Smooth muscle cell (in vitro differentiated cells): ENCODE data around the gene IQCN. TPM values are rescaled to one million over a fixed set of nuclear protein-coding genes. Genes with fewer than 3 reads are reported as not detected.
A peak's percentile ranks its signal among the peaks of the same experiment; 100 is the strongest.

Experiments
- DNase-seq: peaks from one replicate; lab custom pipeline; 2025; ENCODE audit not compliant: unreplicated experiment; lab: John Stamatoyannopoulos, UW
- H2AFZ ChIP-seq: fragments of 200-600 bp; sonication (generic); 2 replicates; pipeline ENCODE4 v1.6.0; 2016; ENCODE audit warnings: antibody characterized with exemption, low read depth, mild to moderate bottlenecking
- H3F3A ChIP-seq: fragments of 200-600 bp; sonication (generic); 2 replicates; pipeline ENCODE4 v1.6.0; 2017; ENCODE audit warnings: antibody characterized with exemption, low read depth
- H3K27ac ChIP-seq: fragments of 200-600 bp; sonication (generic); 2 replicates; pipeline ENCODE4 v1.5.1; 2016; ENCODE audit warnings: low read depth, mild to moderate bottlenecking
- H3K27me3 ChIP-seq: fragments of 200-600 bp; sonication (generic); 2 replicates; pipeline ENCODE4 v1.6.1; 2016; ENCODE audit warnings: low read depth, mild to moderate bottlenecking
- H3K36me3 ChIP-seq: fragments of 200-600 bp; sonication (generic); 2 replicates; pipeline ENCODE4 v1.5.1; 2016; ENCODE audit warnings: low read depth
- H3K4me1 ChIP-seq: fragments of 200-600 bp; sonication (generic); 2 replicates; pipeline ENCODE4 v1.5.1; 2016; ENCODE audit warnings: low read depth
- H3K4me2 ChIP-seq: fragments of 200-600 bp; sonication (generic); 2 replicates; pipeline ENCODE4 v1.6.0; 2016; ENCODE audit warnings: mild to moderate bottlenecking
- H3K4me3 ChIP-seq: fragments of 200-600 bp; sonication (generic); 2 replicates; pipeline ENCODE4 v1.5.1; 2016; ENCODE audit warnings: mild to moderate bottlenecking
- H3K79me2 ChIP-seq: fragments of 200-600 bp; sonication (generic); 2 replicates; pipeline ENCODE4 v1.6.0; 2016; ENCODE audit warnings: low read depth, mild to moderate bottlenecking
- H3K9ac ChIP-seq: fragments of 200-600 bp; sonication (generic); 2 replicates; pipeline ENCODE4 v1.6.0; 2016; ENCODE audit warnings: low read depth
- H3K9me3 ChIP-seq: fragments of 200-600 bp; sonication (generic); replicated peaks from 2 replicates; pipeline ENCODE4 v1.5.1; 2016; ENCODE audit warnings: low read depth
- H4K20me1 ChIP-seq: fragments of 200-600 bp; sonication (generic); 2 replicates; pipeline ENCODE4 v1.6.0; 2016; ENCODE audit warnings: low read depth
- WGBS: methylation state at CpG from one replicate; pipeline ENCODE4 v1.1.7; 2016; ENCODE audit warnings: low lambda C conversion rate; 5-methylcytosine and 5-hydroxymethylcytosine counted together
- polyA plus RNA-seq: library from polyadenylated mRNA; unstranded; fragments of >200 nt; fragmentation: Nextera tagmentation; extraction: Ambion mirVana; gene quantifications from 2 replicates; pipeline ENCODE4 v1.2.1, GENCODE V29; 2016
- total RNA-seq: library from RNA; depleted of rRNA; stranded (reverse); fragments of >200 nt; gene quantifications from 2 replicates; pipeline ENCODE4 v1.2.3, GENCODE V29; 2014
- TF ChIP-seq, protein P1 (sequence below): fragments of 200-600 bp; sonication (generic); IDR thresholded peaks from 2 replicates; pipeline ENCODE4 v1.5.1; 2017; ENCODE audit warnings: borderline replicate concordance, mild to moderate bottlenecking, antibody characterized with exemption; ENCODE audit not compliant: insufficient read depth, poor library complexity, severe bottlenecking

Gene IQCN
- total and polyA plus RNA-seq, 2 experiments from 2014 or later: 2.5 to 4.9 TPM

DNA sequence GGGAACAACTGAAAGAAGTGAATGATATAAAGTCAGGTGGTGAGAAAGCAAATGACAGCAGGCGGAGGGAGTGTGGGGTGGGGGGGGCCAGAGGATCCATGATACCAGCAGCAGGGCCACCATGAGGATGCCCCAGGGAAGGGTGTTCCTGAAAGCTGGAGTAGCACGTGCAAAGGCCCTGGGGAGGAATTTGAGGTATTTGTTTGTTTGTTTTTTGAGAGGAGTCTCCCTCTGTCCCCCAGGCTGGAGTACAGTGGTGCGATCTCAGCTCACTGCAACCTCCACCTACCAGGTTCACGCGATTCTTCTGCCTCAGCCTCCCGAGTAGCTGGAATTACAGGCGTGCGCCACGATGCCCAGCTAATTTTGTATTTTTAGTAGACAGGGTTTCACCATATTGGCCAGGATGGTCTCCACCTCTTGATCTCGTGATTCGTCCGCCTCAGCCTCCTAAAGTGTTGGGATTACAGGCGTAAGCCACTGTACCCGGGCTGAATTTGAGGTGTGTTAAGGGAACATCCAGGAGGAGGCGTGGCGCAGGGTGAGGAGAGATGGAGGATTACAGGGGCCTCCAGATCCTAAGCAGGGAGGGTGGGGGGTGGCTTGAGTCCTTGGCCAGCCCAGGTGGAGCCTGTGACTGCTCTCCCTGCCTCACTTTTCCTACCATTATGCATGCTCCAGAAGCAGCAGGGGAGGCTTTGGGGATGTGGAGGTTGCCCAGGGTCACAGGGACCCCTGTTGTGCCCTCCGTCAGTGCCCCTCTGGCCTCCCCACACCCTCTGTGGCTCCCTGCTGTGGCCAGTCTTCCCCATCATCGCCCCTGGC is 19.6 kb upstream of the IQCN start:
- no peaks in the 10 kb centered on the region for H3K27me3 ChIP-seq
- H4K20me1 ChIP-seq: no peaks in the 10 kb centered on the region
- TF ChIP-seq, protein P1, sequence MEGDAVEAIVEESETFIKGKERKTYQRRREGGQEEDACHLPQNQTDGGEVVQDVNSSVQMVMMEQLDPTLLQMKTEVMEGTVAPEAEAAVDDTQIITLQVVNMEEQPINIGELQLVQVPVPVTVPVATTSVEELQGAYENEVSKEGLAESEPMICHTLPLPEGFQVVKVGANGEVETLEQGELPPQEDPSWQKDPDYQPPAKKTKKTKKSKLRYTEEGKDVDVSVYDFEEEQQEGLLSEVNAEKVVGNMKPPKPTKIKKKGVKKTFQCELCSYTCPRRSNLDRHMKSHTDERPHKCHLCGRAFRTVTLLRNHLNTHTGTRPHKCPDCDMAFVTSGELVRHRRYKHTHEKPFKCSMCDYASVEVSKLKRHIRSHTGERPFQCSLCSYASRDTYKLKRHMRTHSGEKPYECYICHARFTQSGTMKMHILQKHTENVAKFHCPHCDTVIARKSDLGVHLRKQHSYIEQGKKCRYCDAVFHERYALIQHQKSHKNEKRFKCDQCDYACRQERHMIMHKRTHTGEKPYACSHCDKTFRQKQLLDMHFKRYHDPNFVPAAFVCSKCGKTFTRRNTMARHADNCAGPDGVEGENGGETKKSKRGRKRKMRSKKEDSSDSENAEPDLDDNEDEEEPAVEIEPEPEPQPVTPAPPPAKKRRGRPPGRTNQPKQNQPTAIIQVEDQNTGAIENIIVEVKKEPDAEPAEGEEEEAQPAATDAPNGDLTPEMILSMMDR: no peak
- H3K4me1 ChIP-seq: peaks cover 10% of the 10 kb centered on the region
- H3K4me3 ChIP-seq: no peak overlapping the region
- H3K9me3 ChIP-seq: no peaks in the 10 kb centered on the region
- H3K9ac ChIP-seq: no peak overlapping the region
- 75% methylated on average over 17 of the region's 18 CpGs for WGBS
- no peak overlapping the region for H3K4me2 ChIP-seq
- no peak for DNase-seq
- peaks cover 18% of the 10 kb centered on the region for H3F3A ChIP-seq
- H3K27ac ChIP-seq: peak overlapping the region; percentile 98
- H3K79me2 ChIP-seq: no peaks in the 10 kb centered on the region
- no peak overlapping the region for H2AFZ ChIP-seq
- H3K36me3 ChIP-seq: no peaks in the 10 kb centered on the region

GRCh38 chr19:18292810-18293641 is 18.8 kb upstream of the IQCN start:
- H3K9ac ChIP-seq: peak overlapping the region; percentile 97
- peak overlapping the region; percentile 98 for H3K27ac ChIP-seq
- no peak overlapping the region for H2AFZ ChIP-seq

GRCh38 chr19:18292462-18292809 is 18.2 kb upstream of the IQCN start:
- WGBS: 0% methylated on average over 14 of the region's 20 CpGs
- peak overlapping the region; percentile 97 for H3K9ac ChIP-seq
- no peaks in the 10 kb centered on the region for H3K36me3 ChIP-seq
- peak overlapping the region; percentile 87 for H3K4me2 ChIP-seq
- H2AFZ ChIP-seq: no peak overlapping the region
- TF ChIP-seq, protein P1: no peak
- H3K27ac ChIP-seq: peak overlapping the region; percentile 98
- no peaks in the 10 kb centered on the region for H3K9me3 ChIP-seq
- no peaks in the 10 kb centered on the region for H4K20me1 ChIP-seq
- no peak for DNase-seq
- H3K4me3 ChIP-seq: peak overlapping the region; percentile 61
- no peaks in the 10 kb centered on the region for H3K79me2 ChIP-seq
- peaks cover 13% of the 10 kb centered on the region for H3K4me1 ChIP-seq
- H3F3A ChIP-seq: peaks cover 18% of the 10 kb centered on the region
- H3K27me3 ChIP-seq: no peaks in the 10 kb centered on the region

More at GRCh38 chr19:18292810-18293641, 18.8 kb upstream of the IQCN start:
- Histone ChIP-seq H4K20me1 (no peaks in the 10 kb centered on the region), H3K36me3 (no peaks in the 10 kb centered on the region), H3K9me3 (no peaks in the 10 kb centered on the region), H3F3A (peaks cover 18% of the 10 kb centered on the region), H3K4me2 (peak overlapping the region; percentile 87), H3K4me1 (peaks cover 10% of the 10 kb centered on the region), H3K79me2 (no peaks in the 10 kb centered on the region), H3K27me3 (no peaks in the 10 kb centered on the region), H3K4me3 (peak overlapping the region; percentile 61)
- TF ChIP-seq, protein P1: no peak
- DNase-seq: peak; percentile 47
- 8% methylated on average over 22 of the region's 31 CpGs for WGBS
